Head of caudate nucleus (tissue), 42 donors: ENCODE measurements around the gene RGP1.
A peak's percentile ranks its signal among the peaks of the same experiment; 100 is the strongest.

Experiments used
- DNase-seq, 42 donors: peaks; one replicate each; pipeline versions ENCODE4 v3.0.0 to v3.0.0-alpha.2; 2020 to 2021; ENCODE audit warnings: mixed read lengths in 7 of 42
- intact Hi-C: fragments of 100-400 bp; cut with DNase I; formaldehyde crosslinking; loops from one replicate; pipeline ENCODE4 v1.15.0; 2022

RGP1 gene

GRCh38 chr9:35736201-35736633 lies 12.9 kb upstream of the RGP1 start:
- peak in 39 of 42 donors; percentile 25 to 81 (median 58) for DNase-seq
- intact Hi-C loops: no loop called here

DNA sequence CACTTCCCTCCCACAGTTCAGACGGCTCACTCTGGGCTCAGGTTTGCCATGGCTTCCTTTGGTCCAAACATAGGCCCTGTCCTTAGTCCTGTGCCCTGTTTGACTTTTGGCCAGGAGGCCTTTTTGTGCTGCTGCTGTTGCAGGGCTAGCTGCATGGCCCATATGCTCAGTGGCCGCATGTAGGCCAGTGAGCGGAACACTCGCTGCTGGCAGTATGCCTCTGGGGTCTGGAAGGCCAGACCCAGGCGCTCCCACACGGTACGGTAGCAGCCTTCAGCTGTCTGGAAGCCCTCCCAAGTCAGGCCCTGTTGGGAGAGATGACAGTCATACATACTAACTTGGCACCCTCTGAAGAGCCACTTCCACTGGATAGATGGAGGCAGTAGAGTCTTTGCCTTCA lies 11.9 kb upstream of the RGP1 start:
- intact Hi-C loops: no loop called here
- no peak for DNase-seq

DNA sequence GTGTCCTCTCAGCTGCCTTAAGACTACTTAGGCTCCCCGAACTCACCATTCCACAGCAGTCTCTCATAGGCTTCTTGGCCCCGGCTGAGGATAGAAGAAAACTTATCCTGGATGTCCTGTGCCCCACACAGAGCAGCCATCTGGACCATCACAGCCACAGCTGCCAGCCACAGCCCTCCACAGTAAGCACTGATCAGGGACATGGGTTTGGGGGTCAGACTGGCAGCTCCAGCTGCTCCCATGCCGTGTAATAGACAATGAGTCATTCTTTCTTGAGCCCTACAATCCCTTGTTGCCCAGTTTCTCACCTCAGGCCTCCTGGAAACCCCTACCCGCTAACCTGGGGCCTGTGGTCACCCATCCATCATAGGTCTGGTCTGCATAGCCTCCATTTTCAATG lies 10.9 kb upstream of the RGP1 start:
- intact Hi-C loops: no loop called here
- no peak for DNase-seq

GRCh38 chr9:35738924-35739323 lies 10.2 kb upstream of the RGP1 start:
- DNase-seq: no peak
- intact Hi-C loops: no loop called here

GRCh38 chr9:35740243-35740642 lies 8.8 kb upstream of the RGP1 start:
- intact Hi-C loops: no loop called here
- no peak for DNase-seq

- intact Hi-C loops: no loop called here
- DNase-seq: no peak
Observed at GRCh38 chr9:35741740-35742139, 7.3 kb upstream of the RGP1 start.

DNA sequence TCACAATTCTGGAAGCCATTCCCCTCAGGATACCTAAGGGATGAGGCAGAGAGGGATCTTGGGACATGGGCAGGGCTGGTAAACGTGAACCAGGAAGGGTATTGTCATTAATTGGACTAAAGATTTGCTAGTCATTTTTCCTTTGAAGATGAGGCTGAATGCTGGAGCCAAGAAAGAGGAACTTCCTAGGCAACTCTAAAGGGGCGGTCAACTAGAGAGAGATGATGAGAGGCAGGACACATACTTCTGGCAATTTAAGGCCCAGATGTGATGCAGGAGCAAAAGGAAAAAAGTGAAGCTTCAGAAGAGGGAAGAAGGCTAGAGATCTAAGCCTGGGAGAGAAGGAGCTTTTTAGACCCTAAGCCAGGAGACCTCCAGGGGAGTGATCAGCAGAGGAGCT lies 5.6 kb upstream of the RGP1 start:
- no peak for DNase-seq
- intact Hi-C loops: no loop called here

GRCh38 chr9:35743880-35744518 lies 5.1 kb upstream of the RGP1 start:
- intact Hi-C loops: no loop called here
- DNase-seq: no peak

DNA sequence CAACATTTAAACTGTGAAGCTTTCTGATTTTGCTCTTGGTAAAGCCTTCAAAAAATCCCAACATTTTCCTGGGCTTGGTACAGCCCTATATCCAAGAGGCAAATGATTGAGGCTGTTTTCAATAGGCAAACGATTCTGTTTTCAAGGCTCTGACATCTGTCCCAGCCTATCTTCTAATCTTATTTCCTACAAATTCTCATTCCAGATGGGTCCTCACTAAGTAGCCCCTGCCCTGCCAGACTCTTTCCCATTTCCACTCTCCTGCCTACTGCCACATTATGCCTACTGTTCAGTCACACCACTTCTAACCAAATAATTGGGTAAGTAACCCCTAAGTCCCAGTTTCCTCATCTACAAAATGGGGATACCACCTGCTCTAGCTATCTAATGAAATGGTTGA lies 3.5 kb upstream of the RGP1 start:
- intact Hi-C loops: no loop called here
- DNase-seq: no peak

- intact Hi-C loops: no loop called here
- no peak for DNase-seq
Observed at GRCh38 chr9:35746583-35746982, 2.5 kb upstream of the RGP1 start.

- DNase-seq: peak in 4 of 42 donors; percentile 26 to 49 (median 44)
- intact Hi-C loops: no loop called here
Observed at GRCh38 chr9:35748242-35748857, 737 bp upstream of the RGP1 start.

- intact Hi-C loops: no loop called here
- peak in 36 of 42 donors; percentile 8 to 78 (median 50) for DNase-seq
Observed at GRCh38 chr9:35749515-35750255, 598 bp downstream of the RGP1 start.

GRCh38 chr9:35750256-35750531 lies 1.1 kb downstream of the RGP1 start:
- peak in 1 of 42 donors; percentile 26 for DNase-seq
- intact Hi-C loops: no loop called here

DNA sequence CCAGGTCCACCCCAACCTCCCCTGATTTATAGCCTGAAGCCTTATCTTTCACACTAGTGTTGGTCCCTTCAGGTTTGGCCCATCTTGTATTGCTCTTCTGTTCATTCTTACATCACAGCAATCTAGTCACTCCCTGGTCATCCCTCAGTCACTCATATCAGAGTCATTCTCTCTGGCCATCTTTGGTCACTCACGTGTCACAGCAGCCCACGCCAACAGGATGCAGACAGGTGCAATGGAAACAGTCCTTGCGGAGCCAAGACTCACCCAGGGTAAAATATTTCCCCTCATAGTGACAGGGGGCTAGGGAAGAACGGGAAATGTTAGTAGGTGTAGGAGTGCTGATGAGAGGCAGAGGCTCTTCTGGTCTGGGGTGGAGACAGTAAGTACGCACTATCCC lies 4.4 kb downstream of the RGP1 start:
- DNase-seq: no peak
- intact Hi-C loops: no loop called here

- no peak for DNase-seq
- intact Hi-C loops: no loop called here
Observed at GRCh38 chr9:35754264-35754663, 5.2 kb downstream of the RGP1 start, which contains the start of gene MSMP. TSS of gene MSMP (minus strand) at chr9:35754276. CDS start at chr9:35754129, 147 bp downstream.

- DNase-seq: no peak
- intact Hi-C loops: no loop called here
Observed at GRCh38 chr9:35755071-35755470, 6.0 kb downstream of the RGP1 start.

- DNase-seq: peak; percentile 19 to 85 (median 70)
- intact Hi-C loops: no loop called here
Observed at GRCh38 chr9:35756275-35757225, 7.5 kb downstream of the RGP1 start.

- DNase-seq: peak in 34 of 42 donors; percentile 16 to 68 (median 40)
- intact Hi-C loops: no loop called here
Observed at GRCh38 chr9:35757226-35757891, 8.3 kb downstream of the RGP1 start.

GRCh38 chr9:35757892-35758275 lies 8.8 kb downstream of the RGP1 start:
- intact Hi-C loops: no loop called here
- no peak for DNase-seq
